Central memory CD4-positive, alpha-beta T cell (primary cell): ENCODE data around the gene KPNB1.
A peak's percentile ranks its signal among the peaks of the same experiment; 100 is the strongest.

Source experiments
- DNase-seq: peaks from one replicate; pipeline ENCODE4 v3.0.0; 2022
- total RNA-seq, 3 experiments: gene quantifications; one replicate each; lab custom pipeline; 2026; lab: John Stamatoyannopoulos, UW

The KPNB1 gene
- total RNA-seq = 241 to 1,142 (median 342) reads per million in 3 experiments

DNA sequence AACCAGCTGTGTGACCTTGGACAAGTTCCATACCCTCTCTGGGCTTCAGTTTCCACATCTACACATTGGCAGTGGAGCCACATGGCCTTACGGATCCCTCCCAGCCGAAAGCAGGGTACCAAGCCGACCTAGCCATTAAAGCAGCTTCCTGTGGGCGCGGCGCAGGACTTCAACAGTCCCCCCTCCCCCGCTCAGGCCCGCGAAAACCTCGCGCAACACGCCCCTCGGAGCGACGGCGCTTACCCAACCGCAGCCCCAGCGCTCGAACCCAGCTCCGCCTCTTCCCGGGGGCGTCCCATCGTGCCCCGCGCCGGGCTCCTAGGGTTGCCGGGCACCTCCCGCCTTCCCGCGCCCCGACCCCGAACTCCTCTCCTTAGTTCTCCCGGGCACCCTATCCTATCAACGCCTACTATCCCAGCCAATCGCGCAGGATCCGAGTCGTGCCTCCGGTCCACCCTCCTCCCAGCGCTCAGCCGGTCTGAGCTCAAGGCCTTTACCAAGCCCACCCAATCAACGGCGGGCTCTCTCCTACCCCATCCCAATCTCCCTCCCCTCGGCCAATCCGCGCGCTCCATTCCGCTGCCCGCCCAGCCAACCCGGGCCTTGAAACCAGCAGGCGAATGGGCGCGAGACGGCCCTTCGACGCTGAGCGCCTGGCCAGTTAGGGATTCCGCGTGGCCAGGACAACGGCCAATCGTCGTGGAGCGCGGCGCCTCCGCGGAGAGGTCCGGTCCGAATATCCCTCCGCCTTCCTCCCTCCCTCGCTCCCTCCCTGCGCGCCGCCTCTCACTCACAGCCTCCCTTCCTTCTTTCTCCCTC lies at the start of gene KPNB1:
TSS of gene KPNB1 (plus strand) at position 767 of the 819 bp plus-strand sequence. CDS start 326 bp downstream, outside the sequence.
- DNase-seq = peak; percentile 98

DNA sequence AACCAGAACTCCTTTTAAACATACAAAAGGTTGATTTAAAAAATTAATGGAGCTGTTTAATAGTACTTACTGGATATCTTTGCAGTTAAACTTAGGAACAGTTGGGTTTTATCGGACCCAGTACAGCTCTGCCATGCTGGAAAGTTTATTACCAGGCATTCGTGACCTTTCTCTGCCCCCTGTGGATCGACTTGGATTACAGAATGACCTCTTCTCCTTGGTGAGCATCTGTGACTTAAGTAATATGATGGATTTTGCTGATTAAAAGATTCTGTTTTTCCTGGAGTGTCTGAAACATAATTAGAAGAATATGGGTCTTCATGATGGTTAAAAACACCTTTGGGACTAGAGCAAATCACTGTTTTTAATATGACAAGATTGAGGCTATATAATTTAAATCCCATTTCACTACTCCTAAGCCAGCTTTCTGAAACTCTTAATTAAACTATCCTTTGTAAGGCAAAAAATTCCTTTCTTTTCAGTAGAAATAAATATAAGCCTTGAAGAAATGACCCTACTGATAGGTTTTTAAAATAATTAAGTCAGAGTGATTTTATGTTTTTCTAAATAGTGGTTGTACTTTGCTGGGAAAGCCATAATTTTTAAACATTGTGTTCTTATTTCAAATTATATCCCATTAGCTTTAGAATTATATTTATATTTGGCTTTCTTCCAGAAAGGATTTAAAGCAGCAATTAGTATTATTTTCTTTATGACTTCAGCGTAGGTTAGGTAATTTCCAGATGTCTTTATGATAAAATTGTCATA lies 45.7 kb upstream of the KPNB1 start:
- DNase-seq = no peak

DNA sequence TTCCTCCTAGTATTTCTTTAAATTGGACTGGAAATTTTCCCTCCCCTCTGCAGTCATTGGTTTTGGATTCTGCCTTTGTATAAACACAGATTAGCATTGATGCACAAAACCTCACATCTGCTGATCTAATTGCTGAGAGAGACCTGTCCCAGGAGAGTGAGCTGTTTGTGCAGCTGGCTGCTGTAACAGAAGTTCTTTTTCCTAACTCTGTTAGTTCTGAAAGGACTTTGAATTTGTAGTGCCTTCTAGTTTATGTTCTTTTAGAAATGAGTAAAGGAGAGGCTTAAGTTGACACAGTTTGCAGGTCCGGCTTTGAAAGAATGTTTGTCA lies 45.2 kb upstream of the KPNB1 start:
- no peak for DNase-seq

DNA sequence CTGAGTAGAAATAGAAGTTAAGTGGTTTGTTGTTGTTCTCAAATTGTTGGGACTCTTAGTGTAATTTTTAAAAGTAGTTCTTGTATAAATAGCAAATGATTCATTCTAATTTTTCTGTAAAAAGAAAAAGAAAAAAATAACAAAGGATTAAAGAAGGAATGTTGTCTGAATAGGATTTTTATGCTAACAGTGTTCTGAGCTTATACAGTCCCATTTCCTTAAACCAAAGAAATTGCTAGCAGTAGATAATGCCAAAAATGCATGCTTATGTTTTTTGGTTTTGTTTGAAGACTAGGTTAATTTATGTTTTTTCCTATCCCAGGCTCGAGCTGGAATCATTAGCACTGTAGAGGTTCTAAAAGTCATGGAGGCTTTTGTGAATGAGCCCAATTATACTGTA lies 44.7 kb upstream of the KPNB1 start:
- DNase-seq = no peak

DNA sequence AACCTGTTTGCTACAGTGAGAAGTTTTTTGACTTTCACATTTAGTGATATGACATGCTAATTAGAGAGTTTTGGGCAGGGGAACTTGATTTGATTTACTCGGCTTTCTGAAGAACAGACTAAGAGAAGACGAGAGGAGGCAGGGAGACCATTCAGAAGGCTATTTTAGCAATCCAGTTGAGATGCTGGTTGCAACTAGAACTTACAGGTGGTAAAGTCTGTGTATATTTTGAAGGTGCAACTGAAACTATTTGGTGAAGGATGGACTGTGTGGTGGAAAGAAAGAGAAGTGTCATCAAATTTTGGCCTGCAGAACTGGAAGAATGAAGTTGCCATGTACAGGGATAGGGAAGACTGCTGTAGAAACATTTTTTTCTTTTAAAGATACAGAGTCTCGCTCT lies 42.2 kb upstream of the KPNB1 start:
- no peak for DNase-seq

DNA sequence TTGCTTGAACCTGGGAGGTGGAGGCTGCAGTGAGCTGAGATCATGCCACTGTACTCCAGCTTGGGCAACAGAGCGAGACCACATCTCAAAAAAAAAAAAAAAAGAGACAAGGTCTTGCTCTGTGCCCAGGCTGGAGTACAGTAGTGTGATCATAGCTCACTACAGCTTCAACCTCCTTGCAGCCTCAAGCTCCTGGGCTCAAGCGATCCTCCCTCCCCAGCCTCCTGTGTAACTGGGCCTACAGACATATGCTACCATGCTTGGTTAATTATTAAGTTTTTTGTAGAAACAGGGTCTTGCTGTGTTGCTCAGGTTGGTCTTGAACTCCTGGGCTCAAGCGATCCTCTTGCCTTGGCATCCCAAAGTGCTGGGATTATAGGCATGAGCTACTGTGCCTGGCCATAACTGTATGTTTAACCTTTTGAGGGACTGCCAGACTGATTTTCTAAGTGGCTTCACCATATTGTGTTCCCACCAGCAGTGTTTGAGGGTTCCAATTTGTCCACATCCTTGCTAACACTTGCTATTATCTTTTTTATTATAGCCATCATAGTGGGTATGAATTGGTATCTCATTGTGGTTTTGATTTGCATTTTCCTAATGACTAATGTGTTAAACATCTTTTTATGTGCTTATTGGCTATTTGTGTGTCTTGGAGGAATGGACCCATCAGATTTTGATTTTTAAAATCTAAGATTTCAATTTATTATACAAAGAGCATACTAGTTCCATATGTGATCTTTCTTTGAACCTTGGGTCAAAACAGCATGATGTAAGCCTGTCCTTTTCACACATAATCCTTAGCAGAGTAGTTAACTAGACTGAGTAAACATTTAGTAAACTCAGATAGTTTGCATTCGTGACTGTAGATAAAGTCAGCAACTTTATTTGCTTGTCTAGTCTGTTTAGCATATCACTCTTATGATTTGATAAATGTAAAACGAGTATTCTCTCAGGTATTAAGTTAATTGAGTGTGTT lies 38.1 kb upstream of the KPNB1 start:
- no peak for DNase-seq

DNA sequence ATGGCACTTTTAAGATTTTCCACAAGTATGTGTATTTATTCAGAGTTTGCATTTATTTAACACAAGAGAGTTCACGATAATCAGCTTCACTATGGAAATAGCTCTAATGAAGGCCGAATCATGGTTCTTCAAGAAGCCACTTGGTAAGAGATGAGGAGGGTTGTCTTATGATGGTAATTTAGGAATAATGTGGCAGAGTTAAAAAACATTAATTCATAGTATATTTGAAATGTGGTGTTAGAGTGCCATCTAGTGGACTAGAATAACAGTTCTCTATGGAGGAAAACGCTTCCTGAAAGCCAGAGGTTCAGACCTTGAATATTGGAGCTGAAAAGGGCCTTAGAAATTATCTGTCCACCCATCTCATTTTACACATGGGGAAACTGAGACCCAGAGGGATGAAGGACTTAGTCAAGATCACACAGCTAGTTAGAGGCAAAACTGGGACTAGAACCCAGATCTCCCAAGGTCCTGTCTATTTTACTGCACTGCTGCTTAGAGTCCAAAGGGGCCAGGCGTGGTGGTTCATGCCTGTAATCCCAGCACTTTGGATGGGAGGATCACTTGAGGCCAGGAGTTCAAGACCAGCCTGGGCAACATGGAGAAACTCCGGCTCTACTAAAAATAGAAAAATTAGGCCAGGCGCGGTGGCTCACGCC lies 33.8 kb upstream of the KPNB1 start:
- DNase-seq = peak; percentile 43

DNA sequence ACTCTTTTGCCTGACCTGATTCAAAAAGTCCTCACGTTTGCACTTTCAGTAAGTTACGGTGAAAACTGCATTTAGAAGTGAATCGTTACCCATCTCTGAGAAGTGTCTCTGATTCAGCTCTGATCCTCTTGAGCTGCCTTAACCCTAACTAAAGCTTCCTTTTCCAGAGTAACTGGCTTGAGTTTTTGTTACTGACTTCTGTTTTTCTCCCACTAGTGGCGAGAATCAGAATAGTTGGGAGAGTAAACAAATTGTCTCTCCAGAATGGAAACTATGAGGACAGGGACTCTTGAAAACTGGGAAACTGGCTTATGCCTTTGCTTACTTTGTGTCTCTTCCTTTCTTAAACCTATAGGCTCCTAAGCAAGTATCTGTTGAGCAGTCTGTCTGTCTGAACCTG lies 31.3 kb upstream of the KPNB1 start:
- no peak for DNase-seq

DNA sequence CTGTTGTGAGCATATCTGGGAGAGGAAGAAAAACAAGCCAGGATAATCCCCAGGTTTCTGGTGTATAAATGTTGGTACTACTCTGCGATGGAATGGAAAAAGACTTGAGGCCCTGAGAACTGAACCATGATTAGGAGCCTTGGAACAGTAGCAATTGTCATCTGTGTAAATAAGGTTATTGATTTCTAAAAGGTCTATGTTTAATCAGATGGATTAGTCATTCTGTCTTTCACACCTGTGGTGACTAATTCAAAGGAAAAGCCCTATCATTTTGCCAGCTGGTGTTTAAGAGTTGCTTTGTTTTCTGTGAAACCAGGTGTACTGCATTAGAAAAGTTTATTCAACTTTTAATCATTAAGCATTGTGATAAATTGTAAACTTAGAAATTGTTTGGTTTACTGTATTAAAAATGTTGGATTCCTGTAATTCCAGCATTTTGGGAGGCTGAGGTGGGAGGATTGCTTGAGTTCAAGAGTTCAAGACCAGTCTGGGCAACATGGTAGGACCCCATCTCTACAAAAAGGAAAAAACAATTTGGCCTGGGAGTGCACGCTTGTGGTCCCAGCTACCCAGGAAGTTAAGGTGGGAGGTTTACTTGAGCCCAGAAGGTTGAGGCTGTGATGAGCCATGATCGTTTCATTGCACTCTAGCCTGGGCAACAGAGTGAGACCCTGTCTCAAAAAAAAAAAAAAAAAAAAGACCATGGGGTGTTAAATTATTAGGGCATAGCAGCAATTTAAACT lies 29.0 kb upstream of the KPNB1 start:
- DNase-seq = no peak

DNA sequence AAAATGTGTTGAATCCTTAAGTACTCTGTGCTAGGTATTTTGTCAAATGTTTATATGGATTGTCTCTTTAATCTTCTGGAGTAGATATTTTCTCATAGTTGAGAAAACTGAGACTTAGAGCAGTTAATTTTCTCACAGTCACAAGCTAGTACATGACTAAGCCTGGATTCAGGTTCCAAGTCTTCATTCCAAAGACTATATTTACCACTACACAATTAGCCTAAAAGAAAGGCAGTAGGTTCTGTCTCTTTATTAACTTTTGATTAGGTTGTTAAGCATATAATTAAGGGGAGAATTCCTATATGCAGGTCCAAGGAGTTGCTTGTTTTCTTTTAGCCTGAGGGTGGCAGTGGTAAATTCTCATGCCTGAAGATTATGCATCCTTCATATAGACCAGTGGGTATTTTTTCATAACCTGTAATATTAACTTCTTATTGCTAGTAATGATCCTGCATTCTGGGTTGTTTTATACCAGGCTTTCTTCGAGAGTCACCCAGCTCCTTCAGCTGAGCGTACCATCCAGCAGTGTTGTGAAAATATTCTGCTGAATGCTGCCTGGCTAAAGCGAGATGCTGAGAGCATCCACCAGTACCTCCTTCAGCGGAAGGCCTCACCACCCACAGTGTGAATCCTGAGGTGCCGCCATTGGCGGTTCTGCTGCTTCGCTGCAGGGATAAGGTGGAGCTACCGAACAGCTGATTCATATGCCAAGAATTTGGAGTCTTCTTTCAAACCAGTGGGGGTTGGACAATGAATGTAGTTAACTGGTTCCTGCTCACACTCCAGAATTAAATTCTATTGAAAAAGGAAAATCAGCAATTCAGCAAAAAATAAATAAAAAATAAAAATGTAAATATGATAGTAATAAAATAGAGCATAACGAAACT lies 28.2 kb upstream of the KPNB1 start:
- DNase-seq = no peak

DNA sequence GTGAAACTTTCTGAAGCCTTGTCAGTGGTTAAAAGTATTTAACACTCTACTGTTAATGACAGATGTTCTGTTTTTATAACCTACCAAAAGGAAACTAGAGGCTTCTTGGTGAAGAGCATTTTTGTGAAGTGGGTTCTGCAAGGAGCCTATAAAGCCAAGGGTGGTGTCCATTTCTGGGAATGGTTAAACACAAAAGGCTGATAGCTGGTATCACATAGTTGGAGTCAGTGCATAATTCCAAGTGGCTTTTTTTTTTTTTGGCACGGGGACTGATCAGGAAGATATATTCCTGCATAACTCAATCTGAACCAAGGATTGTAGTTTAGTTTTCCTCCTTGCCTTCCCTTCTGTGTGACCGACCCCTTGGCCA lies 27.6 kb upstream of the KPNB1 start:
- DNase-seq = no peak

DNA sequence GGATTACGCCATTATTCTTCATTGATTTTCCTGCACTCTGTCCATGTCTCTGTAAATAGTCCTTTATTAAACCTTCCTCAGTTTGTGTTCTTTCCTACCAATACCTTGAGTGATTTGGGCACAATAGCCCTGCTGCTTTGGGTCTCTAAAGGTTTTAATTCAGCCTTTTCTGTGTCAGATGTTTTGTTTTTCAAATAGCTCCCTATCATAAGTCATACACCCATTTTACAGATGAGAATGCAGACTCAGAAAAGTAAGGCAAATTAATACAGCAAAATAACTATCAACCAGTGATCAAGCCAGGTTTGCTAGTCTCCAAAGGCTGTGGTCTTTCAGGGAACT lies 25.0 kb upstream of the KPNB1 start:
- DNase-seq = no peak

DNA sequence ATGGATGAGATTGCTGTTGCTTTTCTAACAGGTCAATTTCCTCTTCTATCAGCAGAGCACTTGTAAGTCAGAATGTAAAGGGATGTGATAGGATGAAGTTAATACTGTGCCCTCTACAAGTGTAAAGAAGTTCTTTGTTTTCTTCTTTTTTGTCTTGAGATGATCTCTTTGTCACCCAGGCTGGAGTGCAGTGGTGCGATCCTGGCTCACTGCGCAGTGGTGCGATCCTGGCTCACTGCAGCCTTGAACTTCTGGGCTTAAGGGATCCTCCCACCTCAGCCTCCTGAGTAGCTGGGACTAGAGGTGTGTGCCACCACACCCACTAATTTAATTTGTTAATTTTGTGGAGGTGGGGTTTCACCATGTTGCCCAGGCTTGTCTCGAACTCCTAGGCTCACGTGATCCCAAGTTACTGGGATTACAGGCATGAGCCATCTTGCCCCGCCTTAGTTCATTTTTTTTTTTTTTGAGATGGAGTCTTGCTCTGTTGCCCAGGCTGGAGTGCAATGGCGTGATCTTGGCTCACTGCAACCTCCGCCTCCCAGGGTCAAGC lies 21.6 kb upstream of the KPNB1 start:
- DNase-seq = no peak

DNA sequence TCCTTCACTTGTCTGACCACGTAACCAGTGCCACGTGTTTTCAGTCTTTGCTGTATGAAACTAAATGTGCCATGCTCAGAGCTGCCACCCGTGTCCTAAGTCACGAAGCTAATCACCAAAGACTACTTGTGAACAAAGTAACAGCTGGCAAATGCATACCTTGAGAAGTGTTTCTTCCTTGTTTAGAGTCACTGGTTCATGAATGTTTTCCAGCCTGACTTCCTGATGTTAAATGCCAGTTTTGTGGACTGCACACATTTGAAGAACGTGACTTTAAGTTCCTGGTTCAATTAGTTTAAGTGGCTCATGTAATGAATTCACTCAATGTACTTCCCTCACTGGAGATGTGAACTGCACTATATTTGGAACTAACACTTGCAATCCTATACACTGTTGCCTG lies 19.9 kb upstream of the KPNB1 start:
- no peak for DNase-seq

DNA sequence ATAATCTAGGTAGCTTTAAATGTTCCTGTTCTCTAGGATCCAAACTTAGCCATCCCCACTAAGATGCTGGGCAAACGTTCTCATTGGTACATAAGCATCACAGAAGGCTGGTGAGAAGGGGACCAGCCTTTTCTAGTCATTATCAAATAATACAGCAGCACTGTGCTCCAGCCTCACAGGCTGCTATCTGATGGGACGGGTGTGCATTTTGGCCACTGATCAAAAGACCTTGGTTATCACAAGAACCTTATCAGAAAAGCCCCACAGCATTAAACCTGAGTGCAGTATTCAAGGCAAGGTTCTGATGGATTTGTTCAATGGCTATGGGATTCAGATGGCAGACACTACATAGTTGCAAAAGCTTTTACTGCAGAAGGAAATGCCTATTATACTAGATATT lies 19.1 kb upstream of the KPNB1 start:
- no peak for DNase-seq

DNA sequence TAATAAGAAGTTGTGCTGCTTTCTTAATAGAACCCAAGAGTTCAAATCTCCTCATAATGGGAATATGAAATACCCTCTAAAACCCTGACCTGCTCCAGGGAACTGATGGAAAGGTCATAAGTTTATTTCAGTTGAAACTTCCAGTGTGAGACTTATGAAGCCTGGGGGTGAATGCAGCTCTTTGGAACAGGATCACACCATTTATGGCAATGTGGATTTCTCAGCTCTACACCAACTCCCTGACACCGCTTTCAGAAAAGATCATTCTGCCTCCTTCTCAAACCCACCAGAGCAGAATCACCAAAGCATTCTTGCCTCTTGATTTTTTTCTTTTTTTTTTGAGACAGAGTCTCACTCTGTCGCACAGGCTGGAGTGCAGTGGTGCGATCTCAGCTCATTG lies 16.7 kb upstream of the KPNB1 start:
- DNase-seq = no peak

DNA sequence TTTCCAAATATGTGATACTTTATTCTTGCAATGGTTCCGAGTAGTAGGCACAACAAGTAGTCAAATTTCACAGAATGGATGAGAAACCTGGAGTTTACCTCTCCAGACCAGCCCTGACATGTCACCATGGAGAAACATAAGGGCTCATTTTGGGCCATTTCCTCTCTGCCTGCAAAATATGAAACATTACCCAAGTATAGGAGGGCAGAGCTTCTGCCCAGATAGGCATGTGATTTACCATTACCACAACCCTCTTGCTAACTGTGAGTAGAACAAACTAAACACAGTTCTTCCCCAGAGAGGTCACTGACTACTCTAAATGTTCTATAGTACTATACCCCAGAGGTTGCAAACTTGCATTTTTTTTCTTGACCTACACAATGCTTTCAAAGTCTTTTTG lies 15.7 kb upstream of the KPNB1 start:
- DNase-seq = no peak

DNA sequence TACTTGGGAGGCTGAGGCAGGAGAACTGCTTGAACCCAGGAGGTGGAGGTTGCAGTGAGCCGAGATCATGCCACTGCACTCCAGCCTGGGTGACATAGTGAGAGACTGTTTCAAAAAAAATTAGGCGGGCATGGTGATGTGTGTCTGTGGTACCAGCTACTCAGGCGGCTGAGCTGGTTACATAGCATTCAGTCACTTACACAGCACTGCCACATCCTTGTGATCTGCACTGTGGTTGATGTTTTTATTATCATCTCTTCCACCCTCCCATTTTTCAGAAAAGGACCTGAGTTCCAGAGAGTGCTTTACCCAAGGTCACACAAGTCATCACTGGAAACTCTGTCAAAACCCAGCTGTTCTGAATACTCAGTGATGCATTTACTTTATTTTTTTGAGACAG lies 14.8 kb upstream of the KPNB1 start:
- no peak for DNase-seq

DNA sequence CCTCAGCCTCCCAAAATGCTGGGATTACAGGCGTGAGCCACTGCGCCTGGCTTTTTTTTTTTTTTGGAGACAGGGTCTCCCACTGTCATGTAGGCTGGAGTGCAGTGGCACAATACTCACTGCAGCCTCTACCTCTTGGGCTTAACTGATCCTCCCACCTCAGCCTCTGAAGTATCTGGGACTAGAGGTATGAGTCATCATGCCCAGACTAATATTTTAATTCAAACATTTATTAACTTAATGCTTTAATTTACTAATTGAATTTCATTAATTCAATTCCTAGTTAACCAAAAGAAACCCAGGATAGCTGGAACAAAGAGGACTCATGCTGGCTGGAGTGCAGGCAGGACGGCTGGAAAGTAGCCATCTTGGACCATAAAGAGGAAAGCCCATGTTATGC lies 14.0 kb upstream of the KPNB1 start:
- no peak for DNase-seq

DNA sequence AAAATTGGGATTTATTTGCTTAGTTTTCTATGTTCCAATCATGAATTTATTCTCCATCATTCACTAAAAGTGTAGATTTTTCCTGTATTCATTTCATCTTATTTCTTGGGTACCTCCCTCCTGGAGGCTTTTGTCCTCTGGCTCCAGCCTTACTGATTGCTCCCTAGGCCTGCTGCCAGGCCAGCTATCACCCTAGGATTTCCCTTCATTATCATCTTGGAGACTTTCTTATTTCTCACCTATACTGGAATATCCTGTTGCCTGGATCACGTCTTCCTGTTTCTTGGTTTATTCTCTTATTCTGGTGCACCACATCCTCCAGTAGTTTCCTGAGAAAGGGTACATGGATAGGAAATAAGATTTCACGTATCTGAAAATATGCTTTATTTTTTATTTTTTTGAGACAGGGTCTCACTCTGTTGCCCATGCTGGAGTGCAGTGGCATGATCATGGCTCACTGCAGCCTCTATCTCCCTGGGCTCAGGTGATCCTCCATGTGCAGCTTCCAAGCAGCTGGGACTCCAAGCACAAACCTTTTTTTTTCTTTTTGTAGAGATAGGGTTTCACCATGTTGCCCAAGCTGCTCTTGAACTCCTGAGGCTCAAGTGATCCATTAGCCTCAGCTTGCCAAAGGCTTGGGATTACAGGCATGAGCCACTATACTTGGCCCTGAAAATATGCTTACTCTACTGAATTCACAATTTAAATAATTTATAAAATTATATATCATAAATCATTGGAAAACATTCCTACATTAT lies 13.3 kb upstream of the KPNB1 start:
- DNase-seq = no peak
